Hepatocyte (in vitro differentiated cells): ENCODE data around the gene KLHL30. TPM values are rescaled to one million over a fixed set of nuclear protein-coding genes. Genes with fewer than 3 reads are reported as not detected.

Experiments
- DNase-seq: peaks from one replicate; pipeline ENCODE4 v3.0.0-alpha.2; 2016; ENCODE audit warnings: low spot score
- H2AFZ ChIP-seq: fragments of 200-600 bp; sonication (generic); 2 replicates; pipeline ENCODE4 v1.6.0; 2016; ENCODE audit warnings: antibody characterized with exemption, mild to moderate bottlenecking
- H3K27ac ChIP-seq: fragments of 200-600 bp; sonication (generic); 2 replicates; pipeline ENCODE4 v1.5.1; 2016; ENCODE audit warnings: mild to moderate bottlenecking
- H3K27me3 ChIP-seq: fragments of 200-600 bp; sonication (generic); 2 replicates; pipeline ENCODE4 v1.6.1; 2016
- H3K36me3 ChIP-seq: fragments of 200-600 bp; sonication (generic); replicated peaks from 2 replicates; pipeline ENCODE4 v1.5.1; 2016; ENCODE audit warnings: low read depth; ENCODE audit not compliant: insufficient read depth
- H3K4me1 ChIP-seq: fragments of 200-600 bp; sonication (generic); 2 replicates; pipeline ENCODE4 v1.5.1; 2016; ENCODE audit warnings: mild to moderate bottlenecking, moderate library complexity; ENCODE audit not compliant: insufficient read depth
- H3K4me2 ChIP-seq: fragments of 200-600 bp; sonication (generic); 2 replicates; pipeline ENCODE4 v1.6.0; 2016
- H3K4me3 ChIP-seq: fragments of 200-600 bp; sonication (generic); 2 replicates; pipeline ENCODE4 v1.5.1; 2016; ENCODE audit warnings: mild to moderate bottlenecking
- H3K79me2 ChIP-seq: fragments of 200-600 bp; sonication (generic); 2 replicates; pipeline ENCODE4 v1.6.0; 2017; ENCODE audit warnings: mild to moderate bottlenecking
- H3K9me2 ChIP-seq: fragments of 200-600 bp; sonication (generic); replicated peaks from 2 replicates; pipeline ENCODE4 v1.6.0; 2017; ENCODE audit warnings: mild to moderate bottlenecking; ENCODE audit not compliant: insufficient read depth
- H3K9me3 ChIP-seq: fragments of 200-600 bp; sonication (generic); 2 replicates; pipeline ENCODE4 v1.5.1; 2016; ENCODE audit warnings: low read depth, mild to moderate bottlenecking
- H4K20me1 ChIP-seq: fragments of 200-600 bp; sonication (generic); 2 replicates; pipeline ENCODE4 v1.6.0; 2016; ENCODE audit warnings: mild to moderate bottlenecking; ENCODE audit not compliant: insufficient read depth, poor library complexity, severe bottlenecking
- CTCF ChIP-seq: fragments of 200-600 bp; sonication (generic); IDR thresholded peaks from 2 replicates; pipeline ENCODE4 v1.5.1; 2016; ENCODE audit warnings: antibody characterized with exemption, mild to moderate bottlenecking; ENCODE audit not compliant: poor library complexity
- EZH2 ChIP-seq: fragments of 200-600 bp; sonication (generic); IDR thresholded peaks from 2 replicates; pipeline ENCODE4 v1.6.1; 2016; ENCODE audit warnings: antibody characterized with exemption, mild to moderate bottlenecking, borderline replicate concordance
- EZH2phosphoT487 ChIP-seq: fragments of 200-600 bp; sonication (generic); IDR thresholded peaks from one replicate; pipeline ENCODE4 v1.6.1; 2018; ENCODE audit warnings: antibody characterized with exemption, mild to moderate bottlenecking, low read depth, moderate library complexity; ENCODE audit not compliant: unreplicated experiment, severe bottlenecking
- WGBS: methylation state at CpG from one replicate; pipeline ENCODE4 v1.1.6; 2016; ENCODE audit warnings: low lambda C conversion rate; ENCODE audit errors: missing lambda C conversion rate; 5-methylcytosine and 5-hydroxymethylcytosine counted together
- polyA plus RNA-seq: library from polyadenylated mRNA; unstranded; fragments of >200 nt; fragmentation: Nextera tagmentation; extraction: Ambion mirVana; gene quantifications from 2 replicates; pipeline ENCODE4 v1.2.1, GENCODE V29; 2016
- total RNA-seq: library from RNA; depleted of rRNA; stranded (reverse); fragments of >200 nt; gene quantifications from 2 replicates; pipeline ENCODE4 v1.2.3, GENCODE V29; 2014

Gene KLHL30
- total and polyA plus RNA-seq, 2 experiments from 2014 or later: 0.15 TPM; not detected in 1

GRCh38 chr2:238173692-238174091 is 35.2 kb downstream of the KLHL30 start:
- no peak for DNase-seq
- TF ChIP-seq EZH2phosphoT487: no peak
- TF ChIP-seq CTCF: no peak
- no peak for TF ChIP-seq EZH2
- Histone ChIP-seq H3K4me3 (no peak overlapping the region), H3K79me2 (no peaks in the 10 kb centered on the region), H3K4me1 (peaks cover 11% of the 10 kb centered on the region), H3K27ac (no peak overlapping the region), H3K4me2 (no peak overlapping the region), H2AFZ (no peak overlapping the region), H3K9me3 (no peaks in the 10 kb centered on the region), H3K36me3 (no peaks in the 10 kb centered on the region), H3K27me3 (no peaks in the 10 kb centered on the region), H3K9me2 (no peaks in the 10 kb centered on the region), H4K20me1 (no peaks in the 10 kb centered on the region)
- 91% methylated on average over 2 of the region's 2 CpGs for WGBS

- Histone ChIP-seq H3K9me3 (no peaks in the 10 kb centered on the region), H3K4me3 (no peak overlapping the region), H2AFZ (no peak overlapping the region), H4K20me1 (no peaks in the 10 kb centered on the region), H3K36me3 (no peaks in the 10 kb centered on the region), H3K27ac (no peak overlapping the region), H3K9me2 (no peaks in the 10 kb centered on the region), H3K4me1 (peaks cover 11% of the 10 kb centered on the region), H3K27me3 (no peaks in the 10 kb centered on the region), H3K4me2 (no peak overlapping the region), H3K79me2 (no peaks in the 10 kb centered on the region)
- WGBS: 95% methylated on average over 8 of the region's 8 CpGs
- no peak for TF ChIP-seq EZH2phosphoT487
- TF ChIP-seq EZH2: no peak
- TF ChIP-seq CTCF: no peak
- DNase-seq: no peak
Observed at GRCh38 chr2:238174291-238174690, 35.8 kb downstream of the KLHL30 start.

GRCh38 chr2:238174701-238175100 is 36.2 kb downstream of the KLHL30 start:
- H3K4me2 ChIP-seq: no peak overlapping the region
- no peak overlapping the region for H2AFZ ChIP-seq
- no peaks in the 10 kb centered on the region for H3K9me3 ChIP-seq
- 75% methylated on average over 3 of the region's 3 CpGs for WGBS
- no peaks in the 10 kb centered on the region for H4K20me1 ChIP-seq
- no peaks in the 10 kb centered on the region for H3K27me3 ChIP-seq
- no peaks in the 10 kb centered on the region for H3K79me2 ChIP-seq
- H3K9me2 ChIP-seq: no peaks in the 10 kb centered on the region
- no peak overlapping the region for H3K27ac ChIP-seq
- H3K36me3 ChIP-seq: no peaks in the 10 kb centered on the region
- H3K4me3 ChIP-seq: no peak overlapping the region
- H3K4me1 ChIP-seq: peaks cover 9% of the 10 kb centered on the region
- TF ChIP-seq EZH2phosphoT487: no peak
- DNase-seq: no peak

GRCh38 chr2:238176613-238177012 is 38.1 kb downstream of the KLHL30 start:
- Histone ChIP-seq H3K79me2 (no peaks in the 10 kb centered on the region), H3K9me2 (no peaks in the 10 kb centered on the region), H3K9me3 (no peaks in the 10 kb centered on the region), H3K4me2 (no peak overlapping the region), H4K20me1 (no peaks in the 10 kb centered on the region), H3K27me3 (no peaks in the 10 kb centered on the region), H3K4me3 (no peak overlapping the region), H3K27ac (no peak overlapping the region), H2AFZ (no peak overlapping the region), H3K36me3 (no peaks in the 10 kb centered on the region), H3K4me1 (no peaks in the 10 kb centered on the region)
- DNase-seq: no peak
- TF ChIP-seq EZH2 (no peak), CTCF (no peak), EZH2phosphoT487 (no peak)
